Neural progenitor cell (in vitro differentiated cells): ENCODE results near the gene NTPCR. TPM values are rescaled to one million over a fixed set of nuclear protein-coding genes. Genes with fewer than 3 reads are reported as not detected.

Experiments used
- DNase-seq: peaks from one replicate; pipeline ENCODE4 v3.0.0-alpha.2; 2016; ENCODE audit warnings: low spot score
- H2AFZ ChIP-seq: fragments of 200-600 bp; sonication (generic); replicated peaks from 2 replicates; pipeline ENCODE4 v1.6.1; 2016; ENCODE audit warnings: antibody characterized with exemption
- H3F3A ChIP-seq: fragments of 200-600 bp; sonication (generic); 2 replicates; pipeline ENCODE4 v1.6.1; 2016; ENCODE audit warnings: antibody characterized with exemption, low read depth
- H3K27ac ChIP-seq: fragments of 200-600 bp; sonication (generic); 2 replicates; pipeline ENCODE4 v1.5.1; 2016; ENCODE audit warnings: mild to moderate bottlenecking
- H3K27me3 ChIP-seq: fragments of 200-600 bp; sonication (generic); 2 replicates; pipeline ENCODE4 v1.6.1; 2016; ENCODE audit warnings: mild to moderate bottlenecking, moderate library complexity
- H3K36me3 ChIP-seq: fragments of 200-600 bp; sonication (generic); 2 replicates; pipeline ENCODE4 v1.5.1; 2016
- H3K4me1 ChIP-seq: fragments of 200-600 bp; sonication (generic); 2 replicates; pipeline ENCODE4 v1.6.1; 2016; ENCODE audit warnings: mixed run types
- H3K4me2 ChIP-seq: fragments of 200-600 bp; sonication (generic); 2 replicates; pipeline ENCODE4 v1.6.1; 2016
- H3K4me3 ChIP-seq: fragments of 200-600 bp; sonication (generic); 2 replicates; pipeline ENCODE4 v1.5.1; 2016
- H3K79me2 ChIP-seq: fragments of 200-600 bp; sonication (generic); 2 replicates; pipeline ENCODE4 v1.6.1; 2016; ENCODE audit warnings: low read depth
- H3K9ac ChIP-seq: fragments of 200-600 bp; sonication (generic); 2 replicates; pipeline ENCODE4 v1.6.1; 2016
- H3K9me3 ChIP-seq: fragments of 200-600 bp; sonication (generic); 2 replicates; pipeline ENCODE4 v1.5.1; 2016; ENCODE audit warnings: low read depth
- H4K20me1 ChIP-seq: fragments of 200-600 bp; sonication (generic); 2 replicates; pipeline ENCODE4 v1.6.1; 2016; ENCODE audit warnings: low read depth
- H3K27ac Mint-ChIP-seq: 3 replicates; pipeline ENCODE4 v1.8.0; 2021; ENCODE audit warnings: mixed read lengths
- H3K27me3 Mint-ChIP-seq: 2 replicates; pipeline ENCODE4 v1.8.0; 2022; ENCODE audit warnings: low read depth, mild to moderate bottlenecking, inconsistent platforms, moderate library complexity, mixed read lengths; ENCODE audit not compliant: insufficient read depth
- H3K36me3 Mint-ChIP-seq: 3 replicates; pipeline ENCODE4 v1.8.0; 2021; ENCODE audit warnings: mixed read lengths
- H3K4me1 Mint-ChIP-seq: 3 replicates; pipeline ENCODE4 v1.8.0; 2021; ENCODE audit warnings: mixed read lengths
- H3K4me3 Mint-ChIP-seq: 3 replicates; pipeline ENCODE4 v1.8.0; 2021; ENCODE audit warnings: mild to moderate bottlenecking, moderate library complexity, mixed read lengths
- H3K9me3 Mint-ChIP-seq: 3 replicates; pipeline ENCODE4 v1.8.0; 2020; ENCODE audit warnings: mixed read lengths
- CTCF ChIP-seq: fragments of 200-600 bp; sonication (generic); IDR thresholded peaks from 2 replicates; pipeline ENCODE4 v1.5.1; 2017; ENCODE audit warnings: antibody characterized with exemption, mild to moderate bottlenecking
- EZH2 ChIP-seq: fragments of 200-600 bp; sonication (generic); IDR thresholded peaks from 2 replicates; pipeline ENCODE4 v1.6.1; 2017; ENCODE audit warnings: antibody characterized with exemption, mild to moderate bottlenecking, moderate library complexity
- EZH2phosphoT487 ChIP-seq: fragments of 200-600 bp; sonication (generic); IDR thresholded peaks from 2 replicates; pipeline ENCODE4 v1.6.1; 2017; ENCODE audit warnings: antibody characterized with exemption
- total RNA-seq: library from RNA; depleted of rRNA; stranded (reverse); fragments of >200 nt; gene quantifications from 2 replicates; pipeline ENCODE4 v1.2.3, GENCODE V29; 2015; ENCODE audit warnings: low replicate concordance

NTPCR gene
- total RNA-seq, 1 donor from 2014 or later: 65.7 TPM

- Mint-ChIP-seq H3K36me3 (peaks cover 28% of the 10 kb centered on the region), H3K4me3 (no peak overlapping the region), H3K9me3 (peaks cover 24% of the 10 kb centered on the region), H3K27ac (no peak overlapping the region), H3K27me3 (peaks cover 6% of the 10 kb centered on the region), H3K4me1 (peaks cover 7% of the 10 kb centered on the region)
- H3K9ac ChIP-seq: no peak overlapping the region
- DNase-seq: no peak
- no peaks in the 10 kb centered on the region for H3K27me3 ChIP-seq
- no peaks in the 10 kb centered on the region for H3K9me3 ChIP-seq
- H3K27ac ChIP-seq: no peak overlapping the region
- TF ChIP-seq EZH2phosphoT487 (no peak), CTCF (no peak), EZH2 (no peak)
- H3K4me3 ChIP-seq: no peak overlapping the region
- no peaks in the 10 kb centered on the region for H4K20me1 ChIP-seq
- H3K4me1 ChIP-seq: no peaks in the 10 kb centered on the region
- no peak overlapping the region for H3K4me2 ChIP-seq
- no peaks in the 10 kb centered on the region for H3K79me2 ChIP-seq
- no peak overlapping the region for H2AFZ ChIP-seq
- H3K36me3 ChIP-seq: no peaks in the 10 kb centered on the region
- no peaks in the 10 kb centered on the region for H3F3A ChIP-seq
These were observed 40.8 kb downstream of the NTPCR start for GRCh38 chr1:232991238-232991637.

- Histone ChIP-seq H3K4me3 (no peak overlapping the region), H2AFZ (no peak overlapping the region), H3K4me1 (no peaks in the 10 kb centered on the region), H4K20me1 (no peaks in the 10 kb centered on the region), H3K4me2 (no peak overlapping the region), H3K27me3 (no peaks in the 10 kb centered on the region), H3F3A (no peaks in the 10 kb centered on the region), H3K9me3 (no peaks in the 10 kb centered on the region), H3K79me2 (no peaks in the 10 kb centered on the region), H3K36me3 (no peaks in the 10 kb centered on the region), H3K27ac (no peak overlapping the region), H3K9ac (no peak overlapping the region)
- peaks cover 36% of the 10 kb centered on the region for H3K36me3 Mint-ChIP-seq
- no peak overlapping the region for H3K27ac Mint-ChIP-seq
- peaks cover 6% of the 10 kb centered on the region for H3K27me3 Mint-ChIP-seq
- H3K4me3 Mint-ChIP-seq: no peak overlapping the region
- DNase-seq: no peak
- H3K4me1 Mint-ChIP-seq: peaks cover 7% of the 10 kb centered on the region
- TF ChIP-seq CTCF (no peak), EZH2 (no peak), EZH2phosphoT487 (no peak)
- H3K9me3 Mint-ChIP-seq: peaks cover 24% of the 10 kb centered on the region
These were observed 41.8 kb downstream of the NTPCR start for GRCh38 chr1:232992227-232992626.

GRCh38 chr1:232993555-232993954 is 43.1 kb downstream of the NTPCR start:
- Mint-ChIP-seq H3K27ac (no peak overlapping the region), H3K36me3 (peaks cover 43% of the 10 kb centered on the region), H3K4me1 (peaks cover 6% of the 10 kb centered on the region), H3K4me3 (no peak overlapping the region), H3K9me3 (peaks cover 24% of the 10 kb centered on the region), H3K27me3 (peaks cover 6% of the 10 kb centered on the region)
- no peaks in the 10 kb centered on the region for H3F3A ChIP-seq
- DNase-seq: no peak
- H3K4me2 ChIP-seq: no peak overlapping the region
- H3K9me3 ChIP-seq: no peaks in the 10 kb centered on the region
- no peaks in the 10 kb centered on the region for H4K20me1 ChIP-seq
- H2AFZ ChIP-seq: no peak overlapping the region
- no peak overlapping the region for H3K9ac ChIP-seq
- no peaks in the 10 kb centered on the region for H3K27me3 ChIP-seq
- H3K27ac ChIP-seq: no peak overlapping the region
- TF ChIP-seq EZH2 (no peak), EZH2phosphoT487 (no peak), CTCF (no peak)
- no peaks in the 10 kb centered on the region for H3K4me1 ChIP-seq
- no peaks in the 10 kb centered on the region for H3K36me3 ChIP-seq
- H3K79me2 ChIP-seq: no peaks in the 10 kb centered on the region
- H3K4me3 ChIP-seq: no peak overlapping the region
